ENCODE results near the gene ZNF835.

ZNF835 gene

DNA sequence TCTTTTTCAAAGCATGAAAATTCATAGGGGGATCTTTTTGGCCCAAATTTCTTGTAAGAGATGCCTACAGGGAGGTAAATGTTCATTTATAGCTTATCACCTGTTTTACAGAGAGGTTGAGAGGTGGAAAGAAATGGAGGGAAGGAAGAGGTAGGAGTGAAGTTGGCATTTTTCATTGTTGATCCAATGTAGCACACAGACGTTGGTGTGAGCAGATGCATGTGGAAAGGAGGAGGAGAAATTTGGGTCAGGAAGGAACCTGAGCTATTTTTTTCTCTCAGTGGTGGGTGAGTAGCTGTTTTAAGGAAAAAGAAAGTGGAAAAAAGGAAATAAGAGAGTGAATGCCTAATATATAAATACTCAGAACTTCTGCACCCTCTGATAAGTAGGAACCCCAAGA is 38.5 kb downstream of the ZNF835 start:
- H3K27ac Mint-ChIP-seq, result no peak overlapping the region
- H3K4me3 Mint-ChIP-seq, result no peak overlapping the region
- no peaks in the 10 kb centered on the region for H3K4me1 Mint-ChIP-seq (ENCODE audit: low read depth)
- peaks cover 20% of the 10 kb centered on the region for H3K36me3 Mint-ChIP-seq
- peaks cover 35% of the 10 kb centered on the region for H3K9me3 Mint-ChIP-seq (ENCODE audit: low read depth)
- H3K27me3 Mint-ChIP-seq, result no peaks in the 10 kb centered on the region

DNA sequence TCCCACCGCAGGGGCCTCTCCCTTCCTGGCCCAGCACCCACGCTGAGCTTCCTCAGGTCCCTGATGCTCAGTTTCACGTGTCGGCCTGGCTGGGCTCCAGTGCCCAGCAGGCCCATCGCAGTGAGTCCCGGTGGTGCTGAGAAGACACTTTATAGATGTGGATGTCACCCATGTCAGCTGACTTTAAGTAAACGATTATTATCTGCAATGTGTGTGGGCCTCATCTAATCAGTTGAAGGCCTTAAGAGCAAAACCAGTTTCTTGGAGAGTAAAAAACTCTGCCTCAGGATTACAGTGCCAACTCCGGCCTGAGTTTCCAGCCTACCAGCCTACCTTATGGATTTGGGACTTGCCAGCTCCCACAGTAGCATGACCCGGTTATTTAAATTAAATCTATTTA is 45.8 kb downstream of the ZNF835 start:
- H3K27me3 Mint-ChIP-seq, result no peaks in the 10 kb centered on the region
- no peak overlapping the region for H3K4me3 Mint-ChIP-seq
- H3K4me1 Mint-ChIP-seq (ENCODE audit: low read depth), result no peaks in the 10 kb centered on the region
- H3K36me3 Mint-ChIP-seq, result peaks cover 28% of the 10 kb centered on the region
- peaks cover 9% of the 10 kb centered on the region for H3K9me3 Mint-ChIP-seq (ENCODE audit: low read depth)
- H3K27ac Mint-ChIP-seq, result no peak overlapping the region

DNA sequence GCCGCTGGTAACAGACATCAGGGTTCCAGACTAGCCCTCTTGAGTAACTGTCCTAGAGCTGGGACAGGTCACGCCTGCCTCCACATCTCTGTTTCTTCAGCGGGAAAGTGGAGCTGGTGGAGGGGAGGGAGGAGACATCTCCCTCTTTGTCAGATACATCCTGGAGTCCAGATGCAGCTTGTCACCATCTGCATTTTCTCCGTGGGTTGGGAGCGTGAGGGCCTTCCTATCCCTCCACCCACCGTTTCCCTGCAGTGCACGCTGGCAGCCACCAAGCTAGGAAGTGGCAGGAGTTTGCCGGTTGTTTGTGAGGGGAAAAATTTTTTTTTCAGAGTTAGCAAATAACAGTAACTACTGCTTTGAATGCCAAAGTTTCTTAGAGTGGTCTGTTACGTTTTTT is 48.6 kb downstream of the ZNF835 start:
- peaks cover 9% of the 10 kb centered on the region for H3K9me3 Mint-ChIP-seq (ENCODE audit: low read depth)
- H3K4me3 Mint-ChIP-seq, result no peak overlapping the region
- no peaks in the 10 kb centered on the region for H3K4me1 Mint-ChIP-seq (ENCODE audit: low read depth)
- H3K36me3 Mint-ChIP-seq, result peaks cover 42% of the 10 kb centered on the region
- H3K27me3 Mint-ChIP-seq, result no peaks in the 10 kb centered on the region
- no peak overlapping the region for H3K27ac Mint-ChIP-seq

DNA sequence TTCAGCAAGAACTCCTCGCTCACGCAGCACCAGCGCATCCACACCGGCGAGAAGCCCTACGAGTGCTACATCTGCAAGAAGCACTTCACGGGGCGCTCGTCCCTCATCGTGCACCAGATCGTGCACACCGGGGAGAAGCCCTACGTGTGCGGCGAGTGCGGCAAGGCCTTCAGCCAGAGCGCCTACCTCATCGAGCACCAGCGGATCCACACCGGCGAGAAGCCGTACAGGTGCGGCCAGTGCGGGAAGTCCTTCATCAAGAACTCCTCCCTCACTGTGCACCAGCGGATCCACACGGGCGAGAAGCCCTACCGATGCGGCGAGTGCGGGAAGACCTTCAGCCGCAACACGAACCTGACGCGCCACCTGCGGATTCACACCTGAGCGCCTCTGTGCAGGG is 49.2 kb downstream of the ZNF835 start:
- Mint-ChIP-seq H3K4me3 (no peak overlapping the region), H3K36me3 (peaks cover 49% of the 10 kb centered on the region), H3K4me1 (ENCODE audit: low read depth) (no peaks in the 10 kb centered on the region), H3K27ac (no peak overlapping the region), H3K27me3 (no peaks in the 10 kb centered on the region), H3K9me3 (ENCODE audit: low read depth) (peaks cover 12% of the 10 kb centered on the region)

GRCh38 chr19:56619121-56619520 is 52.4 kb downstream of the ZNF835 start:
- H3K4me1 Mint-ChIP-seq (ENCODE audit: low read depth), result no peaks in the 10 kb centered on the region
- peaks cover 19% of the 10 kb centered on the region for H3K9me3 Mint-ChIP-seq (ENCODE audit: low read depth)
- no peak overlapping the region for H3K27ac Mint-ChIP-seq
- no peak overlapping the region for H3K4me3 Mint-ChIP-seq
- H3K36me3 Mint-ChIP-seq, result peaks cover 70% of the 10 kb centered on the region
- H3K27me3 Mint-ChIP-seq, result no peaks in the 10 kb centered on the region

GRCh38 chr19:56617531-56617930 is 54.0 kb downstream of the ZNF835 start:
- no peak overlapping the region for H3K4me3 Mint-ChIP-seq
- no peaks in the 10 kb centered on the region for H3K4me1 Mint-ChIP-seq (ENCODE audit: low read depth)
- H3K27me3 Mint-ChIP-seq, result no peaks in the 10 kb centered on the region
- peaks cover 76% of the 10 kb centered on the region for H3K36me3 Mint-ChIP-seq
- H3K9me3 Mint-ChIP-seq (ENCODE audit: low read depth), result peaks cover 31% of the 10 kb centered on the region
- H3K27ac Mint-ChIP-seq, result no peak overlapping the region

- H3K27me3 Mint-ChIP-seq, result no peaks in the 10 kb centered on the region
- peaks cover 54% of the 10 kb centered on the region for H3K9me3 Mint-ChIP-seq (ENCODE audit: low read depth)
- no peak overlapping the region for H3K4me3 Mint-ChIP-seq
- no peak overlapping the region for H3K27ac Mint-ChIP-seq
- no peaks in the 10 kb centered on the region for H3K4me1 Mint-ChIP-seq (ENCODE audit: low read depth)
- peaks cover 82% of the 10 kb centered on the region for H3K36me3 Mint-ChIP-seq
Measured at GRCh38 chr19:56613639-56614038, 57.9 kb downstream of the ZNF835 start.

- peaks cover 56% of the 10 kb centered on the region for H3K9me3 Mint-ChIP-seq (ENCODE audit: low read depth)
- no peak overlapping the region for H3K4me3 Mint-ChIP-seq
- H3K27ac Mint-ChIP-seq, result no peak overlapping the region
- no peaks in the 10 kb centered on the region for H3K27me3 Mint-ChIP-seq
- H3K36me3 Mint-ChIP-seq, result peaks cover 80% of the 10 kb centered on the region
- H3K4me1 Mint-ChIP-seq (ENCODE audit: low read depth), result no peaks in the 10 kb centered on the region
Measured at GRCh38 chr19:56612737-56613136, 58.8 kb downstream of the ZNF835 start.

Measured in activated naive CD8-positive, alpha-beta T cell (primary cell).